HepG2 (cell line): Measurements from ENCODE around the gene UQCR10. TPM values are rescaled to one million over a fixed set of nuclear protein-coding genes. Genes with fewer than 3 reads are reported as not detected.

ENCODE experiments used
- CENPX ChIP-seq: sonication (generic); formaldehyde crosslinking; IDR thresholded peaks from 2 replicates; pipeline ENCODE4 v1.9.0; 2021; ENCODE audit warnings: mild to moderate bottlenecking, missing genetic modification reagents, moderate library complexity
- FOXA3 ChIP-seq: IDR thresholded peaks from 2 replicates; pipeline ENCODE4 v1.6.1; 2016; ENCODE audit warnings: missing genetic modification reagents, missing compliant biosample characterization
- IRF9 ChIP-seq: sonication (generic); formaldehyde crosslinking; IDR thresholded peaks from 2 replicates; pipeline ENCODE4 v1.8.0; 2022; ENCODE audit warnings: missing genetic modification reagents, mild to moderate bottlenecking, borderline replicate concordance
- MAZ ChIP-seq, 2 experiments: sonication (generic) in 1 of 2; formaldehyde crosslinking in 1 of 2; IDR thresholded peaks; 2 replicates each; pipeline versions ENCODE4 v1.5.0 to v1.6.1; 2012 to 2020; ENCODE audit warnings: low read depth in 2 of 2, mild to moderate bottlenecking in 2 of 2, borderline replicate concordance in 1 of 2, improper control_type of control experiment in 1 of 2, low read length in 1 of 2, missing genetic modification reagents in 1 of 2, moderate library complexity in 1 of 2
- NFIB ChIP-seq: sonication (generic); formaldehyde crosslinking; IDR thresholded peaks from 2 replicates; pipeline ENCODE4 v1.9.0; 2021; ENCODE audit warnings: missing genetic modification reagents, mild to moderate bottlenecking, borderline replicate concordance
- NFYB ChIP-seq: sonication (generic); formaldehyde crosslinking; IDR thresholded peaks from 2 replicates; pipeline ENCODE4 v1.4.0; 2020; ENCODE audit warnings: missing genetic modification reagents
- ONECUT2 ChIP-seq: sonication (generic); formaldehyde crosslinking; IDR thresholded peaks from 2 replicates; pipeline ENCODE4 v1.4.0; 2020; ENCODE audit warnings: missing genetic modification reagents
- PHF20 ChIP-seq: sonication (generic); formaldehyde crosslinking; IDR thresholded peaks from 2 replicates; pipeline ENCODE4 v1.5.0; 2020; ENCODE audit warnings: mild to moderate bottlenecking, missing genetic modification reagents
- PHF5A ChIP-seq: IDR thresholded peaks from one replicate; pipeline ENCODE4 v1.6.1; 2018; ENCODE audit warnings: low read depth, missing genetic modification reagents; ENCODE audit not compliant: unreplicated experiment
- POGK ChIP-seq: sonication (generic); formaldehyde crosslinking; conservative IDR thresholded peaks from 2 replicates; pipeline ENCODE4 v1.8.0; 2022; ENCODE audit warnings: mild to moderate bottlenecking, moderate library complexity, missing genetic modification reagents
- TEF ChIP-seq: sonication (generic); formaldehyde crosslinking; IDR thresholded peaks from 2 replicates; pipeline ENCODE4 v1.5.0; 2020; ENCODE audit warnings: missing genetic modification reagents
- TFE3 ChIP-seq: IDR thresholded peaks from 2 replicates; pipeline ENCODE4 v1.6.1; 2016
- TOE1 ChIP-seq: sonication (generic); formaldehyde crosslinking; IDR thresholded peaks from 2 replicates; pipeline ENCODE4 v1.4.0; 2020; ENCODE audit warnings: mild to moderate bottlenecking, missing genetic modification reagents
- UBTF ChIP-seq: sonication (generic); formaldehyde crosslinking; IDR thresholded peaks from 2 replicates; pipeline ENCODE4 v1.4.0; 2020; ENCODE audit warnings: mild to moderate bottlenecking, missing genetic modification reagents
- ZBTB39 ChIP-seq: sonication (generic); formaldehyde crosslinking; IDR thresholded peaks from 2 replicates; pipeline ENCODE4 v1.5.0; 2020; ENCODE audit warnings: missing genetic modification reagents
- ZFP1 ChIP-seq: IDR thresholded peaks from 2 replicates; pipeline ENCODE4 v1.6.1; 2016
- ZFP90 ChIP-seq: sonication (generic); formaldehyde crosslinking; IDR thresholded peaks from 2 replicates; pipeline ENCODE4 v1.8.0; 2022; ENCODE audit warnings: missing genetic modification reagents, mild to moderate bottlenecking, inconsistent platforms, borderline replicate concordance
- ZFY ChIP-seq: sonication (generic); formaldehyde crosslinking; IDR thresholded peaks from 2 replicates; pipeline ENCODE4 v1.4.0; 2020; ENCODE audit warnings: missing genetic modification reagents
- polyA plus RNA-seq, 8 experiments: library from polyadenylated mRNA; depleted of rRNA in 3 of 8; stranded (reverse) in 7 of 8; unstranded in 1 of 8; fragments of >200 nt; fragmentation: Illumina TruSeq in 4 of 8; extraction: Trizol in 4 of 8; gene quantifications; 2 replicates each; pipeline versions ENCODE4 v1.2.1 to v1.2.3, GENCODE V29; 2011 to 2016; ENCODE audit warnings: low read depth in 4 of 8, missing spikeins in 1 of 8, mixed read lengths in 1 of 8; ENCODE audit not compliant: insufficient read depth in 1 of 8
- total RNA-seq, 5 experiments: library from RNA; depleted of rRNA; stranded (reverse); fragments of >200 nt; fragmentation: Illumina TruSeq; extraction: Trizol; gene quantifications; 2 replicates each; pipeline ENCODE4 v1.2.3, GENCODE V29; 2016; ENCODE audit warnings: low read depth in 1 of 5

UQCR10 gene
- total and polyA plus RNA-seq, 2 of the 13 experiments (the other 11 are each of a cell fraction or from before 2014, with no cell fraction given), result 225 to 232 TPM

GRCh38 chr22:29767171-29768051 lies at the start of gene UQCR10 (continued):
- TF ChIP-seq POGK (CRISPR knock-in tag), result no peak
- TF ChIP-seq TEF (CRISPR knock-in tag), result no peak; the same call in 1 of the 2 replicates
- peak; percentile 55; the same call in 1 of the 2 replicates for TF ChIP-seq IRF9 (CRISPR knock-in tag)
- no peak for TF ChIP-seq NFYB (CRISPR knock-in tag)
- no peak for TF ChIP-seq TOE1 (CRISPR knock-in tag)
- TF ChIP-seq MAZ (IDR thresholded peaks at IDR 0.05; ENCODE audit: borderline replicate concordance, low read depth, low read length), result no peak
- TF ChIP-seq MAZ (CRISPR knock-in tag; IDR thresholded peaks at IDR 0.05; ENCODE audit: low read depth), result no peak
- peak; percentile 59 for TF ChIP-seq PHF20 (CRISPR knock-in tag)
- no peak for TF ChIP-seq ZBTB39
- TF ChIP-seq CENPX (CRISPR knock-in tag), result no peak
- TF ChIP-seq FOXA3, result 0 out of 2 replicates have a peak, but pooled peaks have one; percentile 18
- no peak for TF ChIP-seq NFIB (CRISPR knock-in tag)
- 0 out of 2 replicates have a peak, but pooled peaks have one; percentile 53 for TF ChIP-seq ZFP1
- no peak for TF ChIP-seq PHF5A
- TF ChIP-seq ZFP90 (CRISPR knock-in tag), result peak; percentile 79; the same call in 1 of the 2 replicates
- no peak for TF ChIP-seq TFE3 (CRISPR knock-in tag)
- 0 out of 2 replicates have a peak, but pooled peaks have one; percentile 27 for TF ChIP-seq UBTF (CRISPR knock-in tag)
- no peak for TF ChIP-seq ONECUT2 (CRISPR knock-in tag)
- peak; percentile 44 for TF ChIP-seq ZFY
